G401 (cell line): ENCODE data around the gene CCL28. TPM values are rescaled to one million over a fixed set of nuclear protein-coding genes. Genes with fewer than 3 reads are reported as not detected.
"Not testable (repeated sequence)": the region's sequence is repeated elsewhere in the genome, so short reads cannot be mapped to it uniquely, and the experiment has no call there.

Source experiments
- DNase-seq: peaks from one replicate; pipeline ENCODE4 v3.0.0-alpha.2; 2015; ENCODE audit warnings: low spot score
- in situ Hi-C: cut with HindIII; loops from 2 replicates; pipeline ENCODE4 v1.10.0; 2016; ENCODE audit warnings: low sequenced_read_pairs, mixed read lengths
- total RNA-seq: library from RNA; depleted of rRNA; stranded (reverse); fragments of >200 nt; shearing (Covaris generic); gene quantifications from 2 replicates; pipeline ENCODE4 v1.2.3, GENCODE V29; 2014; rRNA removed

CCL28 gene, protein sequence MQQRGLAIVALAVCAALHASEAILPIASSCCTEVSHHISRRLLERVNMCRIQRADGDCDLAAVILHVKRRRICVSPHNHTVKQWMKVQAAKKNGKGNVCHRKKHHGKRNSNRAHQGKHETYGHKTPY
- total RNA-seq, result not detected in 2 replicates

DNA sequence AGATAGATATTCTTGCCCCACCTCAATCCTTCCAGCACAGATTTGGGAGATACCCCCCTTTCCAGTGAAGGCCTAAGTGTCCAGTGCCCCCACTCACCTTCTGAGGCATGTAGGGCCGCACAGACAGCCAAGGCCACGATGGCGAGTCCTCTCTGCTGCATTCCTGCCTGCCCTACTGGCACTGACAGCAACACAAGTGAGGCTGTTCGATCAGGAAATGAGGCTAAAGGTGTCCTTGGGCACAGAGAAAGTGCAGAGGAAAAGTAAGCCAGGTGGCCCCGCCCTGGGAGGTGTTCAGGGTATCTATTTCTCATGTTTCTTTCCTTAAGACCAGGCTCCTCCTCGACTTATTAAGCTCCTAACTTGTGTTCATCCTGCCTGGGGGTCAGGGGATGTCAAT lies at the start of gene CCL28:
Gene CCL28 (minus strand): TSS at position 236 of the 400 bp plus-strand sequence. CDS start 75 bp downstream, at position 161.
- in situ Hi-C loops, result no loop called here
- DNase-seq, result no peak

- DNase-seq, result no peak
- in situ Hi-C loops, result no loop called here
Observed at GRCh38 chr5:43461066-43461465, 48.9 kb upstream of the CCL28 start.

DNA sequence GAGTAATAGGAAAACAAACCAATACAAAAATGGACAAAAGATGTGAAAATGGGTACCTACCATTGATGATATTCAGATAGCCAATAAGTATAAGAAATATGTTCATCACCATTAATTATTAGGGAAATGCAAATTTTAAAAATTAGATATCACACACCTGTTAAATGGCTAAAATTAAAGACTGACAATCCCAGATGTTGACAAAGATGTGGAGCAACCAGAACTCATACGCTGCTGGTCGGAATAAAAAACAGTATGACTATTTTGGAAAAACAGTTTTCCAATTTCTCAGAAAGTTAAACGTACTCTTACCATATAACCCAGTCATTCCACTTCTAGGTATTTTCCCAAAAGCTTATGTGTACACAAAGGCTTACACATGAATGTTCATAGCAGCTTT lies 44.4 kb upstream of the CCL28 start:
- in situ Hi-C loops, result no loop called here
- DNase-seq, result no peak

DNA sequence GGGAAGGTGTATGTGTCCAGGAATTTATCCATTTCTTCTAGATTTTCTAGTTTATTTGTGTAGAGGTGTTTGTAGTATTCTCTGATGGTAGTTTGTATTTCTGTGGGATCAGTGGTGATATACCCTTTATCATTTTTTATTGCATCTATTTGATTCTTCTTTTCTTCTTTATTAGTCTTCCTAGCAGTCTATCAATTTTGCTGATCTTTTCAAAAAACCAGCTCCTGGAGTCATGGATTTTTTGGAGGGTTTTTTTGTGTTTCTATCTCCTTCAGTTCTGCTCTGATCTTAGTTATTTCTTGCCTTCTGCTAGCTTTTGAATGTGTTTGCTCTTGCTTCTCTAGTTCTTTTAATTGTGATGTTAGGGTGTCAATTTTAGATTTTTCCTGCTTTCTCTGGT lies 29.4 kb upstream of the CCL28 start:
- in situ Hi-C loops, DNase-seq: not testable (repeated sequence)

DNA sequence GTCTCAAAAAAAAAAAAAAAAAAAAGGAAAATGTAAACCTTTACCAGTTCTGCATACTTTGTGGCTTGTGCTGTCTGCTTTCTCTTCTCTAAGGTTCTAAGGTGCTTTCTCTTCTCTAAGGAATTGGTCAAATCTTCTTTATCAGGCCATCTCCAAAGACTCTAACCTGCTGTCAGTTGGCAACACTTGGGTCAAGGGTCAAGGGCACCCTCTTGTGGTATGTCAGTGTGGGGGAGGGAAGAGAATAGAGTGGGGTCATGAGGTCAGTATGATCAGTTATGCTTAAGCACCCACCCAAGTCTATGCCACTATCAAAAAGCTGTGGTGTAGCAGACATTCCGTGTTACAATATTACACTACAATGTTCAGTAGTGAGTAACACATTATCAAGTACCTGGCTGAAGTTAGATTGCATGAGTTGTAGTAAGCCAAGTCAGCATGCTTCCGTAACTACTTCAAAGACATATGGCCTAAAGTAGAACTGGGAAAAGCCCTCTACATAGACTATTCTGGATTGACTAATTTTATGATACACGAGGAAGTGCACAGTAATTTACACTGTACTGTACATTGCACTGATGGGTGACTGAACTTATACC lies 25.0 kb upstream of the CCL28 start:
- in situ Hi-C loops, result no loop called here
- no peak for DNase-seq

GRCh38 chr5:43433382-43433781 lies 21.2 kb upstream of the CCL28 start:
- in situ Hi-C loops, result no loop called here
- no peak for DNase-seq

GRCh38 chr5:43432486-43433375 lies 20.5 kb upstream of the CCL28 start:
- in situ Hi-C loops, result no loop called here
- DNase-seq, result peak; percentile 27

DNA sequence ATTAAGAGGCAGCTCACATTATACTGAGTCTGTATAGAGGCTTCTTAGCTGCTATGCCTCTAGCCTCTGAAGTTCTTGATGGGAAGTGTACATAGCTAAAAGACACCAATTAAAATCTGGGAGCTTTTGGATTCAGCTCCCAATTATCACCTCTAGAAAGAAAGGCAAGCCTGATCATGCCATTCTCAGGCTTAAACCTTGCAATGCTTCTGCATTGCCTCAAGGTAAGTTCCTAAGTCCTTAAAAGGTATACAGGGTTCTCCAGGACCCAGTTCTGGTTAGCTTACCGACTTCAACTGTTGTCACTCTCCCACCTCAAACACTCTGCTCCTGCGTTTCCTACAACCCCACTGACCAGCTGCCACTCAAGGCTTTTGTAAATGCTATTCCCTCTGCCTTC lies 17.5 kb upstream of the CCL28 start:
- in situ Hi-C loops, result no loop called here
- DNase-seq, result no peak

- in situ Hi-C loops, result no loop called here
Observed at GRCh38 chr5:43429016-43429415, 16.8 kb upstream of the CCL28 start.

DNA sequence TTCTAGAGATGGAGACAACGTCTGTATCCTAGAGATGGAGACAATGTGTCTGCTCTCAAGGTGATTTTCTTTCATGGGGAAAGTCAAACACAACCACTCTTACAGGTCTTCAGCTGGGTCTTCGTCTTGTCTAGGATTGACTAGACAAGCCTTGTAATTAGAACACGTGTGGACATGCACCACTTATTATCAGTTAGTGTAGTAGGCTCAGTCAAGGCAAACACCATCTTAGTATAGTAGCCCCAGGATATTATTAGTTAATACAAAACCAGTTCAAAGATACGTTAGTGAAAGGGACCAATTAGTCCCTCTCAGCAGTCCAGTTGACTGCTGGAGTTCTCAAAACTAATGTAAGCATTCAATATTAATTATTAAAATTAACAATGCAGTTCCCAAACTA lies 15.1 kb upstream of the CCL28 start:
- DNase-seq, result no peak
- in situ Hi-C loops, result no loop called here

More at GRCh38 chr5:43429016-43429415, 16.8 kb upstream of the CCL28 start:
- DNase-seq, result no peak

GRCh38 chr5:43425983-43426382 lies 13.8 kb upstream of the CCL28 start:
- no peak for DNase-seq
- in situ Hi-C loops, result no loop called here

- DNase-seq, in situ Hi-C loops: not testable (repeated sequence)
Observed at GRCh38 chr5:43423086-43423485, 10.9 kb upstream of the CCL28 start.

GRCh38 chr5:43422143-43422542 lies 10.0 kb upstream of the CCL28 start:
- no peak for DNase-seq
- in situ Hi-C loops, result no loop called here

GRCh38 chr5:43421450-43422133 lies 9.4 kb upstream of the CCL28 start:
- no peak for DNase-seq
- in situ Hi-C loops, result no loop called here

DNA sequence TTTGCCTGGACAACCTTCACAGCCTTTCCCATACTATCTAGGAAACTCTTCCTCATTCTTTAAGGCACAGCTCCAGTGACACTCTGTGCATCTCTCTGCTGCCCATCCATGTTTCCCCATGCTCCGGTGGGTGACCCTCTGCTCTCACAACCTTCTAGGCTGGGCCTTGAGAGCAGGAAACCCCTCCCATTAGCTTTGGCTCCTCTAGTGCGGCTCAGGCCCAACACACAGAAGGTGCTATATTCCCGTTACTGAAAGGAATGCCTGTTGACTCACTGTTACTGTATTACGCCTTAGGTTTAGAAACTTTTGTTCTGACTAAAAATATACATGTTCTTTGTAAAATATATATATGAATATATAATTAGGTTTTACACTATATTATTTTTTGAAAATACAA lies 8.1 kb upstream of the CCL28 start:
- in situ Hi-C loops, result no loop called here
- DNase-seq, result no peak

GRCh38 chr5:43418561-43418960 lies 6.4 kb upstream of the CCL28 start:
- no peak for DNase-seq
- in situ Hi-C loops, result no loop called here

DNA sequence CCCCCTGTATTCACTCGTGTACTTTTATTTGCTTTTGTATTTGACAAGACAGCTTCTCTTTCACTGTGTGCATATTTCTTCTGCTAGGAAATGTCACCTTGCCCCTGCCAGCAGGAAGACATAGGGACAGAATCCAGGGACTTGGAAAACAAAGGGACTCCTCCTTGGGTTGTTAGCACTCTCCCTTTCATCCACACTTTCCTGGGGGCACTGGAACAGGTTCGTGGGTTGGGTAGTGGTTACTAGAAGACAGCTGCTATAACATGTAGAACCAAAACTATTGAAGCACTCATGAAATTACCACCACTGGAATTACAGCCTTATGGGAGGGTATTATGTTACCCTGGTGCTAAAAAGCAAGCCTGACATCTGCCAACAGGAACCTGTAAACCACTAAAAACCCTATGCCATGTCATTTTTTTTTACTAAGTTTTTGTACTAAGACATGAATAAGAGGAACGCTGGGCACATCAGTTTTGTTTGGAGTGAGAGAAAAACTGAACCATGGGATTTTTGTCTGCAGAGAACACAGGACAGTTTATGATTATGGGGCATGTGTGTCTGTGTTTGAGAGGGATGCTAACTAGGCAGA lies 4.7 kb upstream of the CCL28 start:
- in situ Hi-C loops, result no loop called here
- no peak for DNase-seq

- DNase-seq, result no peak
- in situ Hi-C loops, result no loop called here
Observed at GRCh38 chr5:43415935-43416802, 4.0 kb upstream of the CCL28 start.

- no peak for DNase-seq
- in situ Hi-C loops, result no loop called here
Observed at GRCh38 chr5:43413966-43414365, 1.8 kb upstream of the CCL28 start.
